NB4 (cell line): ENCODE measurements around the gene CEP131.
"Not testable (repeated sequence)": the region's sequence is repeated elsewhere in the genome, so short reads cannot be mapped to it uniquely, and the experiment has no call there.

Source experiments
- DNase-seq: peaks from one replicate; pipeline ENCODE4 v3.0.0; 2010; ENCODE audit warnings: low read depth
- H3K4me3 ChIP-seq: one replicate; pipeline ENCODE4 v1.5.1; 2011; ENCODE audit warnings: mild to moderate bottlenecking, low read depth, low read length, moderate library complexity
- MYC ChIP-seq: IDR thresholded peaks from 2 replicates; pipeline ENCODE4 v1.6.1; 2011; ENCODE audit warnings: low read depth, low read length
- POLR2A ChIP-seq: IDR thresholded peaks from 2 replicates; pipeline ENCODE4 v1.6.1; 2011; ENCODE audit warnings: mild to moderate bottlenecking; ENCODE audit not compliant: insufficient read length; ENCODE audit errors: extremely low read depth
- TF ChIP-seq, protein P1 (sequence below): IDR thresholded peaks from 2 replicates; pipeline ENCODE4 v1.6.1; 2011; ENCODE audit warnings: low read depth, low read length
- TF ChIP-seq, protein P2 (sequence below): IDR thresholded peaks from one replicate; pipeline ENCODE4 v1.5.1; 2012; ENCODE audit warnings: low read depth, low read length

Gene CEP131

GRCh38 chr17:81151278-81151677 lies 71.5 kb downstream of the CEP131 start:
- DNase-seq, result no peak
- no peak overlapping the region for H3K4me3 ChIP-seq
- TF ChIP-seq POLR2A (no peak), MYC (no peak)
- TF ChIP-seq, protein P1, sequence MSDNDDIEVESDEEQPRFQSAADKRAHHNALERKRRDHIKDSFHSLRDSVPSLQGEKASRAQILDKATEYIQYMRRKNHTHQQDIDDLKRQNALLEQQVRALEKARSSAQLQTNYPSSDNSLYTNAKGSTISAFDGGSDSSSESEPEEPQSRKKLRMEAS, result no peak
- TF ChIP-seq, protein P2, sequence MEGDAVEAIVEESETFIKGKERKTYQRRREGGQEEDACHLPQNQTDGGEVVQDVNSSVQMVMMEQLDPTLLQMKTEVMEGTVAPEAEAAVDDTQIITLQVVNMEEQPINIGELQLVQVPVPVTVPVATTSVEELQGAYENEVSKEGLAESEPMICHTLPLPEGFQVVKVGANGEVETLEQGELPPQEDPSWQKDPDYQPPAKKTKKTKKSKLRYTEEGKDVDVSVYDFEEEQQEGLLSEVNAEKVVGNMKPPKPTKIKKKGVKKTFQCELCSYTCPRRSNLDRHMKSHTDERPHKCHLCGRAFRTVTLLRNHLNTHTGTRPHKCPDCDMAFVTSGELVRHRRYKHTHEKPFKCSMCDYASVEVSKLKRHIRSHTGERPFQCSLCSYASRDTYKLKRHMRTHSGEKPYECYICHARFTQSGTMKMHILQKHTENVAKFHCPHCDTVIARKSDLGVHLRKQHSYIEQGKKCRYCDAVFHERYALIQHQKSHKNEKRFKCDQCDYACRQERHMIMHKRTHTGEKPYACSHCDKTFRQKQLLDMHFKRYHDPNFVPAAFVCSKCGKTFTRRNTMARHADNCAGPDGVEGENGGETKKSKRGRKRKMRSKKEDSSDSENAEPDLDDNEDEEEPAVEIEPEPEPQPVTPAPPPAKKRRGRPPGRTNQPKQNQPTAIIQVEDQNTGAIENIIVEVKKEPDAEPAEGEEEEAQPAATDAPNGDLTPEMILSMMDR, result no peak

DNA sequence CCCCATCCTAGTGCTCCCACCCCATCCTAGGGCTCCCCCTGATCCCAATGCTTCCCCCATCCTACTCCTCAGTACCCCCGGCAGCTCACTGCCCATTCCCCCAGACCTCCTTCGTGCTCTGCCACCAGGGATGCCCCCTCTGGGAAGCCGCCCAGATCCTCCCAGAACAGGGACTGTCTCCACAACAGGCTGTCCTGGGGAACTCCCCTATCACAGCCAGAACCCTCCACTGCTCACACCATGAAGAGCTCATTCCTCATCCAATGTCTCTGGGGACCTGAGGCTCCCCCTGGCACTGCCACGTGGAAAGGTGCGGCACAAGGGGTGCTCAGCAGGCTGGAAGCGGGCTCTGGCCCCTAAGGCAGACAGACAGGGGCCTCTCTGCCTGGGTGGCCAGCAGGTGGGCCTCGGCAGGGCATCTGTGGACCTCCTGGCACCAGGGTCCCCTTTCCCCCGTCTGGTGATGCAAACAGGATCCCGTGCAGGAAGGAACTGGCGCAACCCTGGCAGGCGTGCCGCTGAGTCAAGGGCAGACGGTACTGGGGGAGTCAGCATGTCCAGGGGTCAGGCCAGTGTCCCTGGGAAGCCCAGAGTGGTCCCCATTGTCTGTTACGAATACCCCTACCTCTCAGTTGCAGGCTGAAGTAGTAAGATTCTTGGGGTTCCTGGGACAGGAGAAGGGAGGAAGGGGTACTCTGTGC lies 72.2 kb downstream of the CEP131 start:
- TF ChIP-seq POLR2A (no peak), MYC (peak; percentile 60)
- TF ChIP-seq, protein P1, result peak; percentile 43; the same call in 1 of the 2 replicates
- TF ChIP-seq, protein P2, result no peak
- peak; percentile 72 for DNase-seq
- no peak overlapping the region for H3K4me3 ChIP-seq

- H3K4me3 ChIP-seq, result no peak overlapping the region
- peak; percentile 63 for DNase-seq
- TF ChIP-seq, protein P1, result no peak
- TF ChIP-seq, protein P2, result no peak
- no peak for TF ChIP-seq POLR2A
- peak; percentile 17; the same call in 1 of the 2 replicates for TF ChIP-seq MYC
These were observed 73.7 kb downstream of the CEP131 start for GRCh38 chr17:81148986-81149533.

DNA sequence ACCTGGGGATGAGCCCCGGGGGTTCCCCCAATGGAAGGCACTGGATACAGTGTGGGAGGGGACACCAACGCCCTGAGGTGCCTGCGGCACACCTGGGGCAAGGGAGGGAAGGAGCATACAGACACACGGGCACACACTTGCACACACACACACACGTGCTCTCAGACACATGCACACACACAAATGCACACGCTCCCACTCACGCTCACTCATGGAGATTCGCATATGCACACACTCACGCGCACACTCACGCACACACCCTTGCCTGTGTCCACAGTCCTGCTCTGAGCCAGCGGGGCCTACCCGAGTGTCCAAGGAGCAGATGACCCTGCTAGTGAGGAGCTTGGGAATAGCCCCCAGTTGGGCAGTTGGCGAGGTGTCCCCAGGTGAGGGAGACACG lies 74.2 kb downstream of the CEP131 start:
- DNase-seq, result no peak
- no peak for TF ChIP-seq POLR2A
- TF ChIP-seq, protein P2, result no peak

GRCh38 chr17:81147701-81148100 lies 75.1 kb downstream of the CEP131 start:
- no peak for DNase-seq
- no peak overlapping the region for H3K4me3 ChIP-seq
- TF ChIP-seq, protein P2, result no peak
- no peak for TF ChIP-seq POLR2A
- TF ChIP-seq, protein P1, result no peak
- TF ChIP-seq MYC, result no peak

More for the DNA sequence above, 74.2 kb downstream of the CEP131 start:
- H3K4me3 ChIP-seq, result no peak overlapping the region

DNA sequence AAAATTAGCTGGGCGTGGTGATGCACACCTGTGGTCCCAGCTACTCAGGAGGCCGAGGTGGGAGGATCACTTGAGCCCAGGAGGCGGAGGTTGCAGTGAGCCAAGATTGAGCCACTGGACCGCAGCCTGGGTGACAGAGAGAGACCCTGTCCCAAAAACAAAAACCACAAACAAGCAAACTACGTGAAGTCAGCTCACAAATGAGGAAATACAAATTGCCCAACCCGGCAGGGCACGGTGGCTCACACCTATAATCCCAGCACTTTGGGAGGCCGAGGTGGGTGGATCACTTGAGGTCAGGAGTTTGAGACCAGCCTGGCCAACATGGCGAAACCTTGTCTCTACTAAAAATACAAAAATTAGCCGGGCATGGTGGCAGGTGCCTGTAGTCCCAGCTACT lies 76.6 kb downstream of the CEP131 start:
- H3K4me3 ChIP-seq, result not testable (repeated sequence)
- DNase-seq, result peak; percentile 60
